ENCODE data around the gene ACTL6A.

The ACTL6A gene

GRCh38 chr3:179558742-179559364, 3.9 kb upstream of the ACTL6A start:
- no peaks in the 10 kb centered on the region for H3K9me3 Mint-ChIP-seq
- ATAC-seq (no peak), DNase-seq (ENCODE audit: low spot score in 2 of 2) (peak in 1 of 2 donors; percentile 58)
- peaks cover 8% of the 10 kb centered on the region for H3K36me3 Mint-ChIP-seq
- no peak overlapping the region for H3K27ac Mint-ChIP-seq
- peaks cover 12% of the 10 kb centered on the region for H3K4me1 Mint-ChIP-seq
- H3K4me3 Mint-ChIP-seq: no peak overlapping the region

- no peak for DNase-seq (ENCODE audit: low spot score in 2 of 2)
- no peaks in the 10 kb centered on the region for H3K9me3 Mint-ChIP-seq
- no peak overlapping the region for H3K4me3 Mint-ChIP-seq
- no peak overlapping the region for H3K27ac Mint-ChIP-seq
- H3K36me3 Mint-ChIP-seq: peaks cover 8% of the 10 kb centered on the region
- peaks cover 26% of the 10 kb centered on the region for H3K4me1 Mint-ChIP-seq
- no peak for ATAC-seq
Measured at GRCh38 chr3:179560791-179561190, 1.9 kb upstream of the ACTL6A start.

- Mint-ChIP-seq H3K4me1 (peaks cover 32% of the 10 kb centered on the region), H3K4me3 (peak overlapping the region; percentile 92), H3K27ac (peak overlapping the region; percentile 95), H3K36me3 (peaks cover 8% of the 10 kb centered on the region), H3K9me3 (no peaks in the 10 kb centered on the region)
- ATAC-seq (peak; percentile 73), DNase-seq (ENCODE audit: low spot score in 2 of 2) (peak; percentile 44 to 85)
Measured at GRCh38 chr3:179563271-179563783, 601 bp downstream of the ACTL6A start.

GRCh38 chr3:179565496-179565895, 2.8 kb downstream of the ACTL6A start:
- Mint-ChIP-seq H3K27ac (peak overlapping the region; percentile 53), H3K9me3 (no peaks in the 10 kb centered on the region), H3K4me3 (no peak overlapping the region), H3K36me3 (peaks cover 21% of the 10 kb centered on the region), H3K4me1 (peaks cover 32% of the 10 kb centered on the region)
- ATAC-seq (no peak), DNase-seq (ENCODE audit: low spot score in 2 of 2) (no peak)

GRCh38 chr3:179580992-179581391, 18.3 kb downstream of the ACTL6A start:
- H3K36me3 Mint-ChIP-seq: peaks cover 98% of the 10 kb centered on the region
- no peak overlapping the region for H3K27ac Mint-ChIP-seq
- no peak overlapping the region for H3K4me3 Mint-ChIP-seq
- no peak for ATAC-seq
- H3K9me3 Mint-ChIP-seq: no peaks in the 10 kb centered on the region
- DNase-seq (ENCODE audit: low spot score in 2 of 2): no peak
- no peaks in the 10 kb centered on the region for H3K4me1 Mint-ChIP-seq

GRCh38 chr3:179589143-179589542, 26.4 kb downstream of the ACTL6A start:
- DNase-seq (ENCODE audit: low spot score in 2 of 2) (no peak), ATAC-seq (peak; percentile 85)
- H3K4me1 Mint-ChIP-seq: no peaks in the 10 kb centered on the region
- peaks cover 100% of the 10 kb centered on the region for H3K36me3 Mint-ChIP-seq
- H3K9me3 Mint-ChIP-seq: no peaks in the 10 kb centered on the region
- no peak overlapping the region for H3K4me3 Mint-ChIP-seq
- H3K27ac Mint-ChIP-seq: peak overlapping the region; percentile 78

GRCh38 chr3:179590669-179591068, 27.9 kb downstream of the ACTL6A start:
- peaks cover 100% of the 10 kb centered on the region for H3K36me3 Mint-ChIP-seq
- H3K4me3 Mint-ChIP-seq: no peak overlapping the region
- no peaks in the 10 kb centered on the region for H3K4me1 Mint-ChIP-seq
- H3K9me3 Mint-ChIP-seq: no peaks in the 10 kb centered on the region
- DNase-seq (ENCODE audit: low spot score in 2 of 2) (no peak), ATAC-seq (no peak)
- peak overlapping the region; percentile 0 for H3K27ac Mint-ChIP-seq

- no peak overlapping the region for H3K27ac Mint-ChIP-seq
- no peak for ATAC-seq
- no peaks in the 10 kb centered on the region for H3K4me1 Mint-ChIP-seq
- no peak for DNase-seq (ENCODE audit: low spot score in 2 of 2)
- H3K36me3 Mint-ChIP-seq: peaks cover 100% of the 10 kb centered on the region
- no peak overlapping the region for H3K4me3 Mint-ChIP-seq
- H3K9me3 Mint-ChIP-seq: no peaks in the 10 kb centered on the region
Measured at GRCh38 chr3:179591313-179591712, 28.6 kb downstream of the ACTL6A start.

GRCh38 chr3:179599531-179599930, 36.8 kb downstream of the ACTL6A start:
- Mint-ChIP-seq H3K9me3 (no peaks in the 10 kb centered on the region), H3K4me3 (no peak overlapping the region), H3K36me3 (peaks cover 83% of the 10 kb centered on the region), H3K4me1 (peaks cover under 1% of the 10 kb centered on the region), H3K27ac (no peak overlapping the region)
- ATAC-seq (no peak), DNase-seq (ENCODE audit: low spot score in 2 of 2) (no peak)

GRCh38 chr3:179603321-179603720, 40.6 kb downstream of the ACTL6A start:
- peaks cover 25% of the 10 kb centered on the region for H3K4me1 Mint-ChIP-seq
- H3K9me3 Mint-ChIP-seq: no peaks in the 10 kb centered on the region
- DNase-seq (ENCODE audit: low spot score in 2 of 2) (no peak), ATAC-seq (no peak)
- H3K27ac Mint-ChIP-seq: peak overlapping the region; percentile 100
- H3K4me3 Mint-ChIP-seq: peak overlapping the region; percentile 99
- peaks cover 61% of the 10 kb centered on the region for H3K36me3 Mint-ChIP-seq

GRCh38 chr3:179603831-179604230, 41.1 kb downstream of the ACTL6A start:
- DNase-seq (ENCODE audit: low spot score in 2 of 2): no peak
- peaks cover 55% of the 10 kb centered on the region for H3K36me3 Mint-ChIP-seq
- H3K4me1 Mint-ChIP-seq: peaks cover 29% of the 10 kb centered on the region
- no peaks in the 10 kb centered on the region for H3K9me3 Mint-ChIP-seq
- H3K27ac Mint-ChIP-seq: peak overlapping the region; percentile 100
- H3K4me3 Mint-ChIP-seq: peak overlapping the region; percentile 99
- no peak for ATAC-seq

- peak within 1 kb of the TSS; percentile 100 for H3K27ac Mint-ChIP-seq
- ATAC-seq: peak; percentile 93
- DNase-seq (ENCODE audit: low spot score in 2 of 2): peak; percentile 76 to 94
- no peaks in the 10 kb centered on the region for H3K9me3 Mint-ChIP-seq
- peak within 1 kb of the TSS; percentile 99 for H3K4me3 Mint-ChIP-seq
- H3K36me3 Mint-ChIP-seq: peaks cover 49% of the 10 kb centered on the region
- H3K4me1 Mint-ChIP-seq: peaks cover 35% of the 10 kb centered on the region
Measured at GRCh38 chr3:179604321-179605078, 41.8 kb downstream of the ACTL6A start, which contains the start of the genes MRPL47 and NDUFB5. Gene MRPL47, minus strand, starts transcription at chr3:179604638. Its CDS starts 14 bp downstream, at chr3:179604624. Gene NDUFB5, plus strand, starts transcription at chr3:179604794. Its CDS starts 22 bp downstream, at chr3:179604816.

- peaks cover 28% of the 10 kb centered on the region for H3K36me3 Mint-ChIP-seq
- no peaks in the 10 kb centered on the region for H3K9me3 Mint-ChIP-seq
- no peak for ATAC-seq
- H3K4me1 Mint-ChIP-seq: peaks cover 53% of the 10 kb centered on the region
- peak overlapping the region; percentile 92 for H3K27ac Mint-ChIP-seq
- H3K4me3 Mint-ChIP-seq: peak overlapping the region; percentile 99
- DNase-seq (ENCODE audit: low spot score in 2 of 2): no peak
Measured at GRCh38 chr3:179606534-179607085, 43.9 kb downstream of the ACTL6A start.

GRCh38 chr3:179608931-179609720, 46.4 kb downstream of the ACTL6A start:
- DNase-seq (ENCODE audit: low spot score in 2 of 2) (peak; percentile 12 to 64), ATAC-seq (peak; percentile 88)
- peak overlapping the region; percentile 64 for H3K4me3 Mint-ChIP-seq
- peak overlapping the region; percentile 92 for H3K27ac Mint-ChIP-seq
- peaks cover 25% of the 10 kb centered on the region for H3K36me3 Mint-ChIP-seq
- H3K9me3 Mint-ChIP-seq: no peaks in the 10 kb centered on the region
- H3K4me1 Mint-ChIP-seq: peaks cover 53% of the 10 kb centered on the region

GRCh38 chr3:179610066-179610465, 47.3 kb downstream of the ACTL6A start:
- ATAC-seq: no peak
- H3K4me3 Mint-ChIP-seq: peak overlapping the region; percentile 64
- H3K27ac Mint-ChIP-seq: peak overlapping the region; percentile 92
- peaks cover 15% of the 10 kb centered on the region for H3K36me3 Mint-ChIP-seq
- no peaks in the 10 kb centered on the region for H3K9me3 Mint-ChIP-seq
- DNase-seq (ENCODE audit: low spot score in 2 of 2): no peak
- H3K4me1 Mint-ChIP-seq: peaks cover 47% of the 10 kb centered on the region
